Endodermal cell (in vitro differentiated cells): ENCODE measurements around the gene FGFR2. TPM values are rescaled to one million over a fixed set of nuclear protein-coding genes. Genes with fewer than 3 reads are reported as not detected.

Experiments
- DNase-seq: peaks from one replicate; pipeline ENCODE4 v3.0.0-alpha.2; 2017
- H3K27ac ChIP-seq: 2 replicates; pipeline ENCODE4 v1.5.1; 2013; ENCODE audit warnings: mild to moderate bottlenecking, low read depth, low read length, moderate library complexity
- H3K27me3 ChIP-seq: 2 replicates; pipeline ENCODE4 v1.6.1; 2013; ENCODE audit warnings: mild to moderate bottlenecking, low read length, moderate library complexity; ENCODE audit not compliant: insufficient read depth, control insufficient read depth, poor library complexity, severe bottlenecking
- H3K36me3 ChIP-seq: 2 replicates; pipeline ENCODE4 v1.7.0; 2013; ENCODE audit warnings: mild to moderate bottlenecking, low read length, moderate library complexity; ENCODE audit not compliant: control insufficient read depth, insufficient read depth
- H3K4me1 ChIP-seq: one replicate; pipeline ENCODE4 v1.7.0; 2013; ENCODE audit warnings: low read length; ENCODE audit not compliant: control insufficient read depth, insufficient read depth
- H3K4me3 ChIP-seq: 2 replicates; pipeline ENCODE4 v1.5.1; 2013; ENCODE audit warnings: mild to moderate bottlenecking, low read length, moderate library complexity
- H3K9ac ChIP-seq: 2 replicates; pipeline ENCODE4 v1.6.1; 2013; ENCODE audit warnings: mild to moderate bottlenecking, low read length, moderate library complexity; ENCODE audit not compliant: poor library complexity, severe bottlenecking; ENCODE audit errors: extremely low read depth
- H3K9me3 ChIP-seq: 2 replicates; pipeline ENCODE4 v1.6.1; 2013; ENCODE audit warnings: mild to moderate bottlenecking, low read length, moderate library complexity; ENCODE audit not compliant: control insufficient read depth
- H3K27ac Mint-ChIP-seq: 2 replicates; pipeline ENCODE4 v1.8.0; 2020; ENCODE audit warnings: mixed read lengths
- H3K27me3 Mint-ChIP-seq: 2 replicates; pipeline ENCODE4 v1.8.0; 2021; ENCODE audit warnings: mild to moderate bottlenecking, mixed read lengths; ENCODE audit not compliant: insufficient read depth
- H3K36me3 Mint-ChIP-seq: 2 replicates; pipeline ENCODE4 v1.8.0; 2020; ENCODE audit warnings: low read depth, mixed read lengths
- H3K4me1 Mint-ChIP-seq: 2 replicates; pipeline ENCODE4 v1.8.0; 2020; ENCODE audit warnings: mixed read lengths
- H3K4me3 Mint-ChIP-seq: 2 replicates; pipeline ENCODE4 v1.8.0; 2020; ENCODE audit warnings: mild to moderate bottlenecking, moderate library complexity, mixed read lengths
- H3K9me3 Mint-ChIP-seq: 2 replicates; pipeline ENCODE4 v1.8.0; 2020; ENCODE audit warnings: mild to moderate bottlenecking, mixed read lengths
- WGBS, 2 experiments: methylation state at CpG; one replicate each; pipeline versions ENCODE4 v1.1.5 to v1.1.7; 2013; ENCODE audit warnings: missing lambda C conversion rate in 2 of 2, mixed read lengths in 1 of 2; ENCODE audit not compliant: insufficient coverage in 1 of 2, insufficient read length in 1 of 2; 5-methylcytosine and 5-hydroxymethylcytosine counted together
- total RNA-seq, 2 donors: library from RNA; stranded (reverse); fragmentation: NEBNext Ultra II Directional in 1 of 2; extraction: Animal tissue kit (Norgen Biotek cat#: 25700) in 1 of 2; gene quantifications; 2 replicates in 1 of 2; 3 replicates in 1 of 2; pipeline ENCODE4 v1.2.1, GENCODE V29; 2021
- TF ChIP-seq, protein P1 (sequence below): fragments of 200-600 bp; sonication (generic); conservative IDR thresholded peaks from 2 replicates; pipeline ENCODE4 v1.5.0; 2021; ENCODE audit warnings: antibody characterized with exemption, mild to moderate bottlenecking

FGFR2 gene
- total RNA-seq, 2 donors from 2014 or later = 56.5 to 77.0 TPM

DNA sequence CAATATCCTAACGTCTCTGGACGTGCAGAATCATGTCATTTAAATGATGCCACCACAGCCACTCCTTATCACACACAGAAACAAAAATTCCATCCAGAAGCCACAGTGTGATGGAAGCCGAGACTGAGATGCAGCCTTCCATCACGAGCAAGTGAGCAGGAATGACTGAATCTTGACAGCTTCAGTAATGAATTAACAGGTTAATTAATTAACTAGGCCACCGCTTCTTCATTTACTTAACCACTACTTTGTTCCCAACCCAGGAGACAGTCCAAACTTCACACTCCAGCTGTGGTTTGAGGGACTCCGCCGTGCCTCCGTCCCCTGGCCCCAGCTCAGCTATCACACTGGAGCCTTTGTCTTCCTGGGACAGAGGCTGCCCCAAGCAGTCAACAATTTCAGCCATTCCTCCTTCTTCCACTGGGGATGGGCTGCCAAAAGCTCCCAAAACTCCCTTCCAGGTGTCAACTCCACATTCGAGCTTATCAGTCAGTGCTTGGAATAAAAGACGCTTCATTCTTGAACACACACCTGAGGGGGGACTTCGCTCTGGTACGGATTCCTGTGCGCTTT lies 65.9 kb downstream of the FGFR2 start:
- H3K27ac Mint-ChIP-seq = peak overlapping the region; percentile 35
- Histone ChIP-seq H3K36me3 (peaks cover 23% of the 10 kb centered on the region), H3K27me3 (no peaks in the 10 kb centered on the region), H3K4me3 (no peak overlapping the region), H3K9me3 (no peaks in the 10 kb centered on the region), H3K27ac (no peak overlapping the region), H3K4me1 (peaks cover 8% of the 10 kb centered on the region), H3K9ac (no peak overlapping the region)
- no peak for DNase-seq
- TF ChIP-seq, protein P1, sequence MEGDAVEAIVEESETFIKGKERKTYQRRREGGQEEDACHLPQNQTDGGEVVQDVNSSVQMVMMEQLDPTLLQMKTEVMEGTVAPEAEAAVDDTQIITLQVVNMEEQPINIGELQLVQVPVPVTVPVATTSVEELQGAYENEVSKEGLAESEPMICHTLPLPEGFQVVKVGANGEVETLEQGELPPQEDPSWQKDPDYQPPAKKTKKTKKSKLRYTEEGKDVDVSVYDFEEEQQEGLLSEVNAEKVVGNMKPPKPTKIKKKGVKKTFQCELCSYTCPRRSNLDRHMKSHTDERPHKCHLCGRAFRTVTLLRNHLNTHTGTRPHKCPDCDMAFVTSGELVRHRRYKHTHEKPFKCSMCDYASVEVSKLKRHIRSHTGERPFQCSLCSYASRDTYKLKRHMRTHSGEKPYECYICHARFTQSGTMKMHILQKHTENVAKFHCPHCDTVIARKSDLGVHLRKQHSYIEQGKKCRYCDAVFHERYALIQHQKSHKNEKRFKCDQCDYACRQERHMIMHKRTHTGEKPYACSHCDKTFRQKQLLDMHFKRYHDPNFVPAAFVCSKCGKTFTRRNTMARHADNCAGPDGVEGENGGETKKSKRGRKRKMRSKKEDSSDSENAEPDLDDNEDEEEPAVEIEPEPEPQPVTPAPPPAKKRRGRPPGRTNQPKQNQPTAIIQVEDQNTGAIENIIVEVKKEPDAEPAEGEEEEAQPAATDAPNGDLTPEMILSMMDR = peak; percentile 24
- no peaks in the 10 kb centered on the region for H3K27me3 Mint-ChIP-seq
- peaks cover 27% of the 10 kb centered on the region for H3K4me1 Mint-ChIP-seq
- 90 to 94% methylated on average over 9 to 13 of the region's 13 CpGs for WGBS, 2 experiments
- H3K9me3 Mint-ChIP-seq = no peaks in the 10 kb centered on the region
- no peak overlapping the region for H3K4me3 Mint-ChIP-seq
- peaks cover 49% of the 10 kb centered on the region for H3K36me3 Mint-ChIP-seq

DNA sequence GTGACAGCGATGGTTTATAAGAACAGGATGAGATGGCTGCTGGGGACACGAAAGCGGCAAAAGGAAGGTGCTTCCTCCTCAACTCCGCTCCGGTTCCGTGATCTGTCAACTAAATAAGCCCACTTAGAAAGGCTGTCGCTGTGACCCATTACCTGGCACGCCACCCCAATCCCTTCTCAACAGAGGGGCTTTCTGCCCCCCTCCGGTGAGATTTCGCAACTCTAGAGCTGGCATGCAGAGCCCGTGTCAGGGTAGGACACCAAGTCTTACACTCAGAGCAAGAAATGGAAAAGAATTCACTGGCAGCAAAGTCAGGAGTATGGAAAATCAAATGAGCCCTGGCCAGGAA lies 66.4 kb downstream of the FGFR2 start:
- H3K4me3 ChIP-seq = no peak overlapping the region
- no peak overlapping the region for H3K27ac Mint-ChIP-seq
- H3K27ac ChIP-seq = no peak overlapping the region
- TF ChIP-seq, protein P1 = no peak
- WGBS, 2 experiments = 96 to 98% methylated on average over 7 to 11 of the region's 11 CpGs
- H3K9me3 ChIP-seq = no peaks in the 10 kb centered on the region
- no peaks in the 10 kb centered on the region for H3K9me3 Mint-ChIP-seq
- no peaks in the 10 kb centered on the region for H3K27me3 ChIP-seq
- H3K9ac ChIP-seq = no peak overlapping the region
- no peak for DNase-seq
- H3K36me3 Mint-ChIP-seq = peaks cover 49% of the 10 kb centered on the region
- H3K36me3 ChIP-seq = peaks cover 17% of the 10 kb centered on the region
- peaks cover 13% of the 10 kb centered on the region for H3K4me1 ChIP-seq
- H3K27me3 Mint-ChIP-seq = no peaks in the 10 kb centered on the region
- H3K4me1 Mint-ChIP-seq = peaks cover 32% of the 10 kb centered on the region
- H3K4me3 Mint-ChIP-seq = no peak overlapping the region

DNA sequence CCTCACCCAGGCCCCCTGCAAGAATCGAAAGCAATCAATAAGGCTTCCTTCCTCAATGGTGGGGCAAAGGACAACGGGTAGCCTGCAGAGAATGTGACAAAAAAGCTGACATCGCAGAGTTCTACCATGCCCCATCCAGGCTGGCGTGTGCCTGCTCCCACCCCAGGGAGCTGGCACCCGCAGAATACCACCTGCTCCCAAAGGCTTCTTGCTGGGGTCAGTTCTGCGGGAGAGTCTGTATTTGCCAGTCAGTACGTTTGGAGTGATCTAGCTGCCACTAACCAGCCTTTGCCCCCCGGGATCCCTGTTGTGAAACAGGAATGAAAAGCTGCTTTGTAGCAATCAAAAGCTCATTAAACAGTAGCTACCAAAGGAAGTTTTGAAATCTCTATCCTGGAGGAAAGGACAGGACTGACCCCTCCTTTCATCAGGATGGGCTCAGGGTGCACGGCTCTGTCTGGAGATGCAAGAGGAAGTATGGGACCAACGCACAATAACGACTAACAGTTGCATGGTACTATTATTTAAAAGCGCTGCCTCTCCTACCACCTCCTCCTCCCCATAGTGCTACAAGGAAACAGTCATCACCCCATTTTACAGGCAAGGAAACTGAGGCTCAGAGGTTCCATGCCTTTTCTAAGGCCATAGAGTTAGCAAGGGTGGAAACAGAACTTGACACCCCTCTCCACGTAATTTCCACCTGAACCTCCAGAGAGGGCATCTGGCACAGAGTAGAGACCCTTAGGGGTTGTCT lies 67.0 kb downstream of the FGFR2 start:
- TF ChIP-seq, protein P1 = no peak
- Mint-ChIP-seq H3K27ac (no peak overlapping the region), H3K4me3 (no peak overlapping the region), H3K9me3 (no peaks in the 10 kb centered on the region), H3K4me1 (peaks cover 38% of the 10 kb centered on the region), H3K36me3 (peaks cover 49% of the 10 kb centered on the region), H3K27me3 (no peaks in the 10 kb centered on the region)
- no peaks in the 10 kb centered on the region for H3K9me3 ChIP-seq
- 94 to 95% methylated on average over 12 to 13 of the region's 13 CpGs for WGBS, 2 experiments
- no peak overlapping the region for H3K4me3 ChIP-seq
- H3K36me3 ChIP-seq = peaks cover 17% of the 10 kb centered on the region
- H3K27me3 ChIP-seq = no peaks in the 10 kb centered on the region
- H3K9ac ChIP-seq = no peak overlapping the region
- no peak for DNase-seq
- H3K27ac ChIP-seq = no peak overlapping the region
- peaks cover 18% of the 10 kb centered on the region for H3K4me1 ChIP-seq
